ENCODE measurements around the gene ANKLE2.
"Not testable (repeated sequence)": the region's sequence is repeated elsewhere in the genome, so short reads cannot be mapped to it uniquely, and the experiment has no call there.

The ANKLE2 gene

GRCh38 chr12:132761032-132761920, at the start of gene ANKLE2:
Gene ANKLE2, minus strand, starts transcription at chr12:132761832. Its CDS starts 34 bp downstream, at chr12:132761798.
- DNase-seq (ENCODE audit: low read depth in 3 of 3), result peak; percentile 40 to 53 (median 44)

DNA sequence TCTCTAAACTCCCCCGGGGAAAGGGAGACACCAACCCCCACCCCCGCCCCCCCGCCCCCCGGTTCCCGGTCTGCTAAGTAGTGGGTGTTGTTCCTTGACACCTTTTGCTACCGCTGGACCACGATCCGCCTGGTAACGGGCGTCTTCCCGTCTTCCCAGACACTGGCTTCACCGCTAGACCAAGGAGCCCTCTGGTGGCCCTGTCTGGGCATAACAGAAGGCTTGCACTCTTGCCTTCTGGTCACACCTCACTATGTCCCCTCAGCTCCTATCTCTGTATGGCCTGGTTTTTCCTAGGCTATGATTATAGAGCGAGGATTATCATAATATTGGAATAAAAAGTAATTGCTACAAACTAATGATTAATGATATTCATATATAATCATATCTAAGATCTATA, 47.8 kb upstream of the ANKLE2 start:
- DNase-seq (ENCODE audit: low read depth in 3 of 3), result not testable (repeated sequence)

DNA sequence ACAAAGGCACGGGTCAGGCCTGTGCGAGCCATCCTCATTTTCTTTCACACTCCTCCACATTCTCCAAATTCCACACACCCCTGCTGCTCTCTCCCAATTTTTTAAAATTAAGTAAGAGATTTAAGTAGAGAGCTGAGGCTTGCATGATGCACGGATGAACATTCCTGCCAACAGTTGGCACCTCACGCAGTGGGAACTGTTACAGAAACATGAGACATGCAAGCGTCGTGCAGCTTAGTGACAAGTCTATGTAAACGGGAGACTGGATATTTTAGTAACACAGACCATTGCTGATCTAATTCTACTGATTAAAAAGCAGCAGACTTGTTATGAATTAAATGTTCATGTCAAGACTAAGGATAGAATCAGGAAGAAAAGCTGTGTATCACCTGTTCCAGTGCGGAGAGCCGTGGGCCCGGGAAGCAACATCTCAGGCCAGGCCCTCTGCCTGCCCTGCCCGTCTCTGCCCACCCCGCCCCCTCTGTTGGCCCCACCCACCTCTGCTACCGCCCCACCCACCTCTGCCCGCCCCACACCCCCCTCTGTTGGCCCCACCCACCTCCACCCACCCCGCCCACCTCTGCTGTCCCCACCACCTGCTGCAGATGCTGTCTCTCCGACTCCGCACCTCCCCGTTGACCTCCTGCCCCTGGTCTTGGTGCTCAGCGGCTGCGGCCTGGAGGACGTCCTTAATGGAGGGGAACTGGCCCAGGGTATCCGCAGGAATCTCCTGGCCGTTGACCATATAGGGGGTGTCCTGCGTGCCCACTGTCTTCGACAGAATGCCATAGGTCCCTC, 45.9 kb upstream of the ANKLE2 start:
- no peak for DNase-seq (ENCODE audit: low read depth in 3 of 3)

DNA sequence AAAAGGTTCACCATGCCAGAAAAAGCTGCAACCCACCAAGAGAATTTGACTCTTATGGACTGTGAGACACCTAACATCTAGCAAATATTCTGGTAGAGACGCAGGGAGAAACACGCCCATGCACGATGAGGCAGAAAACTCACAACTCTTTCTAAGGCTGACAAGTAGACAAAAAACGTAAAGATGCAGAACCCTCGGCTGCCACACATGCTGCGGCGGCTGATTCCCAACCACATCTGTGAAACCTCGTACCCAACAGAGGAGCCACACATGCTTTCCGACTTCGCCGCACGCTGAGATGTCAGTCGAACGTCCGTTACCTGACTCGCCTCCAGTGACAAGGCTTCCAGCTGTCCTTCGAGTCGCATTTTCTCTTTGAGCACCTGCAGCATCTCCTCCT, 45.2 kb upstream of the ANKLE2 start:
- DNase-seq (ENCODE audit: low read depth in 3 of 3), result no peak

DNA sequence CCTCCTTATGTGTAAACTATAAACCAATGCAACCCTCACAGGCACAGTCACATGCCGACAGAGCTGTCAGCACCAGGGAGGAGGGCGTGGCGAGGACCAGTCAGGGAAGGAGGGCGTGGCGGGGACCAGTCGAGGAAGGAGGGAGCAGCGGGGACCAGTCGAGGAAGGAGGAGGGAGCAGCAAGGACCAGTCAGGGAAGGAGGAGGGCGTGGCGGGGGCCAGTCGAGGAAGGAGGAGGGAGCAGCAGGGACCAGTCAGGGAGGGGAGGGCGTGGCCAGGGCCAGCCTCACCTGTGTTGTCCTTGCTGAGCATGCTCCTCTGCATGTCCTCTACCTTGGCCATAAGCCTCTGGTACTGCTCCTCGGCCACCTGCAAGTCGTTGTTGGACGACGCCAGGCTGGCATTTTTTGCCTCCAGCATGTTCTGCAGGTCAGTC, 42.8 kb upstream of the ANKLE2 start:
- DNase-seq (ENCODE audit: low read depth in 3 of 3), result no peak

DNA sequence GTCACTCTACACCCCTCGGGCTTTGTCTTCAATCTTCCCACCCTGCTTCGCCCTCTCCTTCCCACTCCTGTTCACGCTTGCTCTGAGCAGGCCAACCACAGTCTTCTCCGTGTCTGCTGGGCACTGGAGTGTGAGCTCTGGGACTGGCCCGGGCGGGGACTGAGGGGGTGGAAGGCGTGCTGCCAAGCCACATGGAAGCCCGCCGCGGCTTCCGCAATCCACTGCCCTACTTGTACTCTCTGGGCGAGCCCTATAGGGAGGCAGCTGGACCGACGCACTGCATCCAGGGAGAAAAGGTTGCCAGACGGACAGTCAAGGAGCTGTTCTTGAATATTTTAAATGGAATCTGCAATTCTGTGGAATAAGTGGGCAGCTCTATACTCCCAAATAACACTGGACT, 42.3 kb upstream of the ANKLE2 start:
- DNase-seq (ENCODE audit: low read depth in 3 of 3), result no peak

DNA sequence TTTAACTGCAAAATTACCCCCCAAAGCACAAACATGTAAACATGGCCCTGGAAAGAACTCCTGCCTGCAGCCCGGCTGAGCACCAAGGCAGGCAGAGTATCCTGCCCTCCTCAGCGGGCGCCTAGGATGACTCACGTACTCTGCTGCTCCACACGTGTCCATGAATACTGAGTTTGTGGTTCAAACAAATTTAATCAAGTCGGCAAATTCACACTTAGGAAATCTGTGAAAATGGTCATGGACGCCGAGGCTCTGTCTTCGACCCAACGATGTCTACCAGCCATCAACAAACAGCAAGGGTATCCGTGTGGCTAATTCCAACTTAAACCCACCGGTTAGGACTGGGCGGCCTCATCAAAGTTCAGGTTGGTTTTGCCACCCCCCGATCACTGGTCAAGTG, 41.5 kb upstream of the ANKLE2 start:
- no peak for DNase-seq (ENCODE audit: low read depth in 3 of 3)

- no peak for DNase-seq (ENCODE audit: low read depth in 3 of 3)
Observed at GRCh38 chr12:132801741-132802140, 40.1 kb upstream of the ANKLE2 start.

DNA sequence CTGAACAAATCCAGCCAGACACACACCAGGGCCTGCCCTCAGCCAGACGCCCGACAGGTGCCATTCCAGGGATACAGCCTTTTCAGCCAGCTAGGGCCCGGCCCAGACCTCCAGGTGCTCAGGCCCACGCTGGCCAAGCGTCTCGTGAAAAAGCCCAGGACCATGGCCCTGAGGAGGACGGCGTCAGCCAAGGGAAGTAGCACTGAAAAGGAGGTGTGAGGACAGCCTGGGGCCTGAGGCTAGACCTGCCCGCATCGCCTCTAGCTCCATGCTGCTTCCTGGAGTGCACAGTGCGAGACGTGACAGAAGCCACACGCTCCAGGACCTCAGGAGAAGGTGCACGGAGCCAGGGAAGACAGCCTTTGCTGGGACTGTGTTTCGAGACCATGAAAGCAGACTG, 37.2 kb upstream of the ANKLE2 start:
- no peak for DNase-seq (ENCODE audit: low read depth in 3 of 3)

DNA sequence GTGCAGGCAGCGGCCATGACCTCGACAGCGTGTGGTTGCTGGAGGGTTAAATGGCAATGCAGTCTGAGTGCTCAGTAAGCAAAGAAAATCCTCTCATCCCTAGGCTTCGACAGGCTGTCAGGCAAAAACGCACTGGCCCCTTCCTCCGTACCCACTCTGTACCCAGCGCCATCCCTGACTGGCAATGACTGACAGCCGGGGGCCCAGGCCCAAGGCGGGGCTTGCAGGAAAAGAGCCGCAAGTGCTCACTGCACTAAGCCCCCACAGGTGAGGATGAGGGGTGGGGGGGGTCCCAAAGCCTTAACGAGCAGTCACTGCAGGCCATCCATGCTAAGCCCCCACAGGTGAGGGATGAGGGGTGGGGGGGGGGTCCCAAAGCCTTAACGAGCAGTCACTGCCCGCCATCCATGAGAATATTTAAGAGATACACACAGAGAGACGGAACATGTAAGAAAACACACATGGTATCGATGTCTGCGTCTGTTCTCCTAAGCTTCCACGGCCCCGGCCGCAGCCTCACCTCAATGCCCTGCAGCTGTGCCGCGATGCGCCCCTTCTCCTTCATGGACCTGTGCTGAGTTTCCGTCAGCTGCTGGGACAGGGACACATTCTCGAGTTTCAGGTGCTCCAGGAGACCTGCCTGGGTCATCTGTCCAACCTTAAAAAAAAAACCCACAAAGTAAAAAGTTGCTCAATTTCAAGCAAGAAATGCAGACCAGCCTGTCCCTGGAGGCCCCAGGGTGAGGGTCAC, 36.4 kb upstream of the ANKLE2 start:
- no peak for DNase-seq (ENCODE audit: low read depth in 3 of 3)

DNA sequence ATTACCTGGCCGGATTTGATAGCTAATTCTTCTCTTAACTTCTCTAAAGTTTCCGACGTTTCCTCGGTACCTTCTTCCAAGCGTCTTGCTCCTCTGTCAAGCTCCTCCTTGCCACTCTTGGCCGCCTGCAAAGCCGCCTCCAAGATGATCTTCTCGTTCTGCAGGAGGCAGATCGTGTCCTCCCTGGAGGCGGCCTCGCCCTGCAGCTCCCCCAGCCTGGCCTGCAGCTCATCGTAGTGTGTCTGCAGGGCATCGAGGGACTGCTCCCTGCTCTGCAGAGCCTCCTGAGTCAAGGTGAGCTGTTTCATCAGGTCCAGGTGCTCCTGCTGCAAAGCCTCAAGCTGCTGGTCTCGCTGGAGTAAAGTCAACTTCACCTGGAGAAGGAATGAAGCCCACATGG, 34.2 kb upstream of the ANKLE2 start:
- no peak for DNase-seq (ENCODE audit: low read depth in 3 of 3)

DNA sequence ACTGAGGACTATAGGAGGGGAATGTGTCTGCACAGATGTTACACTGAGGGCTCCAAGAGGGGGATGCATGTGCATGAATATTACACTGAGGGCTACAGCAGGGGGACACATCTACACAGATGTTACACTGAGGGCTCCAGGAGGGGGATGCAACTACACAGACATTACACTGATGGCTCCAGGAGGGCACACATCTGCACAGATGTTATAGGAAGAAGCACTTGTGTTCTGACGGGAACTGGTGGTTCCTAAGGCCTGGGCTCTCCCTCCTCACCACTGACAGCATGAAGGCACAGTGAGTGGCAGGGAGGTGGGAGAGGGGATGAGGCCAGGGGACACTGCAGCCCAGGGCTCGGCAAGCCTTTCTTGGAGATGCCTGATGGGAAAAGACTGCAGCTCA, 30.3 kb upstream of the ANKLE2 start:
- DNase-seq (ENCODE audit: low read depth in 3 of 3), result not testable (repeated sequence)

DNA sequence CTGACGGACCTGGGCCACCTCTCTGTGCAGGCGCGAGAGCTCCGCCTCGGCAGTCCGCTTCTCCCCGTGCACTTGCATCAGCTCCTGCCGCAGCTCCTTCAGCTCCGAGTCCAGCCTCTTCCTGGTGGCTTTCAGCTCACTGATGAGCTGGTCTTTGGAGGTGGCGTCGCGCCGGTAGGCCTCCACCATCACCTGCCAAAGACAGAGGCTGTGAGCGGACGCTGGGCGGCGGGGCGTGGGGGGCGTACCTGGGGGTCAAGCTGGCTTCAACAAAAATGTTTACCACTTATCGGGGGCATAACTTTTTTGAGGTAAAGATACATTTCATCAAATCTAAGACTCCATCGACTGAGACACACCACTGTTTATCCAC, 27.5 kb upstream of the ANKLE2 start:
- DNase-seq (ENCODE audit: low read depth in 3 of 3), result no peak

DNA sequence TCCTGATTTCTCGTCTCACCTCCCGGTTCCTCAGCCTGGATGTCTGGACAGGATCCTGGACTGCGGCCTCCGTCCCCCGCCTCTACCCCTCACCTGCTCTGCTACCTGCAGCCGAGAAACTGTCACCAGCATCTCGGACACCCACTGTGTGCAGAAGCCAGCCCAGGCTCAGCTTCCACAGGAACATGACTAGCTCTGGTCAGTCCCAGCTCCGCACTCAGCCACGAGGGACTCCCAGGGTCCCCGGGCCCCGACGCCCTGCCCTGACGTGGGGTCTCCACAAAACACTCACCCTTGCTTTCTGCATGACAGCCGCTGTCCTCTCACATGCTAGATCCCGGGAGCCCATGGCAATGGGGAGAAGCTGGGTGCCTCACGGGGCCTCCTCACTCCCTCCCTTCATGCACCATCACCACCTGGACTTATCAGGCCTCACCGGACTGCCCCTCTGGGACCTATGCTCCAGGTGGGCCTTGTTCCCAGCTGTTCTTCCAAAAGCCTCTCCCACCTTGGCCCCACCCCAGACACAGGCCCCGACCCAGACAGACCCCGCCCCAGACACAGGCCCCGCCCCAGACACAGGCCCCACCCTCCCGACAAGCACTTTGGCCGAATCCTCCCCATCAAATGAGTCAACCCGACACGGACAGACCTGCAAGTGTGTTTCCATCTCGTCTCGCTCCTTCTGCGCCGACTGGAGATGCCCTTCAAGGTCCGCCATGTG, 26.9 kb upstream of the ANKLE2 start:
- DNase-seq (ENCODE audit: low read depth in 3 of 3), result no peak

DNA sequence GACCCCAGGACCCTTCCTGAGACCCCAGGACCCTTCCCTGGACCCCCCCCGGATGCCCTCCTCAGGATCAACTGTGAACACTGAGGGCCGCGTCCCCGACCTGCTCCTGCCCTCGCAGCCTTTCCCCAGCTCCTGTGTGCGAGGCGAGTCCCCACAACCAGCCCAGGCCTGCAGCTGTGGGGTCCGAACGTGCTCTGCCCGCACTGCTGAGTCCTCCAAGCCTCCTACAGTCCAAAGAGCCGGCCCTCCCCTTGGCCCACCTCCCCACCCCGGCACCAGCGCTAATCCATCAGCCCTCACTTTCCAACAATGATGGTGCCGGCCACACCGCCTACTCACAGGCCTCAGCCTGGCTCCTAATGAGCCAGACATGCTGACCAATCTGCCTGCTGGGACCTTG, 26.2 kb upstream of the ANKLE2 start:
- no peak for DNase-seq (ENCODE audit: low read depth in 3 of 3)

DNA sequence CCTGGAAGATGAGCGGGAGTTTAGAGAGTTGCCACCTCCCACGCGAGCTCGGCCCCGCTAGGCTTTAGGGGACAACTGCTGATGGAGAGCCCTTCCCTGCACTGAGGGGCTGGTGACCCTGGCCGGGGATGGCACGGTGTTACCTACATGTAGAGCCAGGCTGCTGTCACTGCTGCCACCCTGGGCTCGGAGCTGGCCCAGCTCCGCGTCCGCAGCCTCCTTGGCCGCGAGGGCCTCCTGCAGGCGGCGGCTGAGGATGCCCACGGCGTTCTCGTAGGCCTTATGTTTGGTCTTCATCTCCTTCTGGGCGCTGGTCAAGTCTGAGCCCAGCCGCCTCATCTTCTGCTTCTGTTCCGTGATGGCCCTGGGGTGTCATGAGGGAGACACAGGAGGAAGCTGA, 24.6 kb upstream of the ANKLE2 start:
- no peak for DNase-seq (ENCODE audit: low read depth in 3 of 3)

DNA sequence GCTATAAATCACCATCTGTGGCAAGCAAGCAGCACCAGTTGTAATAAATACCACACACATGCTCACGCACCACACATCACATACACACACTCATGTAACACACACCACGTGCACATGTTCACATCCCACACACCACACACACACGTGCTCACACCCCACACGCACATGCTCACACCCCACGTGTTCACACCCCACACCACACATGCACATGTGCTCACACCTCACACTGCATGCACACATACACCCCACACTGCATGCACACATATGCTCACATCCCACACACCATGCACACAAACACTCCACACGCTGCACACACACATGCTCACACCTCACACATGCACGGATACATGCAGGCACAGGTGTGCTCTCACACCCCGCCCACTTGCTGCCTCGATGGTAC, 22.9 kb upstream of the ANKLE2 start:
- DNase-seq (ENCODE audit: low read depth in 3 of 3), result no peak

GRCh38 chr12:132783917-132784531, 22.4 kb upstream of the ANKLE2 start:
- DNase-seq (ENCODE audit: low read depth in 3 of 3), result no peak

- no peak for DNase-seq (ENCODE audit: low read depth in 3 of 3)
Observed at GRCh38 chr12:132781938-132782337, 20.3 kb upstream of the ANKLE2 start.

GRCh38 chr12:132779781-132780353, 18.2 kb upstream of the ANKLE2 start:
- DNase-seq (ENCODE audit: low read depth in 3 of 3), result no peak

DNA sequence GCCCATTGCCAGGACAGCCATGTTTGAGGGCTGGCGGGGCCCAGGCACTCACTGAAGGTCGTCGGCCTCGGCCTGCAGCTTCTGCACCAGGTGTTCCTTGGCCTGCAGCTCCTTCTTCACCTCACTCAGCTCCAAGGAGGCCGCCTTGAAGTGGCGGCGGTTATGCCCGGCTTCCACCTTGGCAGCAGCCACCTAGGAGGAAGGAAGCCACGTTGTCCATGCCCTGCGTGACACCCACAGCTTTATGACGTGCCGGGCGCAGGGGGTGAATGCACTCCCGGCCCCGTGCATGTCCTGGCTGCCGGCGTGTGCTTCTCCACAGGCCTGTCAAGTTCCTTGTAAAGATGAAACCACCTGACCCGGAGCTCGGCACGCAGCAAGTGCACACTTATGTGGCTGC, 16.0 kb upstream of the ANKLE2 start:
- no peak for DNase-seq (ENCODE audit: low read depth in 3 of 3)
